ENCODE data around the gene HOXB4.

The HOXB4 gene

DNA sequence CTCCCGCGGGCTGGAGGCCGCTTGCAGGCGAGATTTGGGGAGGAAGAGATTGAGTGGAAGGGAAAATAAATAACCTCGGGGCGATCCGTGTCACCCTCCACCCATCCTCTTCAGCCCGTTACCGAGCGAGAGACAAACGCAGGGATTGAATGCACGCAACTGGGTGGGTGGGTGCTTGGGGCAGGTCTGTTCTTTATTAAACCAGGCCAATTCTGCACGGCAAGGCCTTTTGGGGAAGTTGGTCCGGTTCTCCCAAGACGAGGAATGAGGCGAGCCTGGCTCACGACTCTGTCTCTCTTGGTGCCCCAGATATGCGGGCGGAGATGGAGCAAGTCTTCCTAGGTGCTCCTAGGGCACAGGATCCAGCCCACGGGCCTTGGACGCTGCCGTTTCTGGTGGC is 33.1 kb upstream of the HOXB4 start:
- peak overlapping the region; percentile 85 for H3K4me3 ChIP-seq (ENCODE audit: low read length)
- H2AFZ ChIP-seq (ENCODE audit: low read depth, low read length), result peak overlapping the region; percentile 93
- H3K27ac ChIP-seq (ENCODE audit: low read length), result peak overlapping the region; percentile 60
- H3K9me3 ChIP-seq (ENCODE audit: insufficient read depth, low read length), result no peaks in the 10 kb centered on the region
- 0 out of 2 replicates have a peak, but pooled peaks cover 3% of the 10 kb centered on the region for H3K79me2 ChIP-seq (ENCODE audit: low read length)
- H3K9ac ChIP-seq (ENCODE audit: low read length), result peak overlapping the region; percentile 90
- H3K4me1 ChIP-seq (ENCODE audit: low read length), result peaks cover 9% of the 10 kb centered on the region; the same call in 1 of the 2 replicates
- TF ChIP-seq, protein P1, sequence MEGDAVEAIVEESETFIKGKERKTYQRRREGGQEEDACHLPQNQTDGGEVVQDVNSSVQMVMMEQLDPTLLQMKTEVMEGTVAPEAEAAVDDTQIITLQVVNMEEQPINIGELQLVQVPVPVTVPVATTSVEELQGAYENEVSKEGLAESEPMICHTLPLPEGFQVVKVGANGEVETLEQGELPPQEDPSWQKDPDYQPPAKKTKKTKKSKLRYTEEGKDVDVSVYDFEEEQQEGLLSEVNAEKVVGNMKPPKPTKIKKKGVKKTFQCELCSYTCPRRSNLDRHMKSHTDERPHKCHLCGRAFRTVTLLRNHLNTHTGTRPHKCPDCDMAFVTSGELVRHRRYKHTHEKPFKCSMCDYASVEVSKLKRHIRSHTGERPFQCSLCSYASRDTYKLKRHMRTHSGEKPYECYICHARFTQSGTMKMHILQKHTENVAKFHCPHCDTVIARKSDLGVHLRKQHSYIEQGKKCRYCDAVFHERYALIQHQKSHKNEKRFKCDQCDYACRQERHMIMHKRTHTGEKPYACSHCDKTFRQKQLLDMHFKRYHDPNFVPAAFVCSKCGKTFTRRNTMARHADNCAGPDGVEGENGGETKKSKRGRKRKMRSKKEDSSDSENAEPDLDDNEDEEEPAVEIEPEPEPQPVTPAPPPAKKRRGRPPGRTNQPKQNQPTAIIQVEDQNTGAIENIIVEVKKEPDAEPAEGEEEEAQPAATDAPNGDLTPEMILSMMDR (IDR thresholded peaks at IDR 0.05; ENCODE audit: low read depth, low read length), result no peak
- TF ChIP-seq EZH2phosphoT487 (IDR thresholded peaks at IDR 0.05; ENCODE audit: low read depth), result no peak
- peaks cover 10% of the 10 kb centered on the region for H3K27me3 ChIP-seq (ENCODE audit: low read depth, low read length)
- no peaks in the 10 kb centered on the region for H4K20me1 ChIP-seq (ENCODE audit: insufficient read depth, low read length)
- no peaks in the 10 kb centered on the region for H3K36me3 ChIP-seq (replicated peaks; ENCODE audit: low read depth, low read length)
- peak overlapping the region; percentile 96 for H3K4me2 ChIP-seq (ENCODE audit: low read length)

DNA sequence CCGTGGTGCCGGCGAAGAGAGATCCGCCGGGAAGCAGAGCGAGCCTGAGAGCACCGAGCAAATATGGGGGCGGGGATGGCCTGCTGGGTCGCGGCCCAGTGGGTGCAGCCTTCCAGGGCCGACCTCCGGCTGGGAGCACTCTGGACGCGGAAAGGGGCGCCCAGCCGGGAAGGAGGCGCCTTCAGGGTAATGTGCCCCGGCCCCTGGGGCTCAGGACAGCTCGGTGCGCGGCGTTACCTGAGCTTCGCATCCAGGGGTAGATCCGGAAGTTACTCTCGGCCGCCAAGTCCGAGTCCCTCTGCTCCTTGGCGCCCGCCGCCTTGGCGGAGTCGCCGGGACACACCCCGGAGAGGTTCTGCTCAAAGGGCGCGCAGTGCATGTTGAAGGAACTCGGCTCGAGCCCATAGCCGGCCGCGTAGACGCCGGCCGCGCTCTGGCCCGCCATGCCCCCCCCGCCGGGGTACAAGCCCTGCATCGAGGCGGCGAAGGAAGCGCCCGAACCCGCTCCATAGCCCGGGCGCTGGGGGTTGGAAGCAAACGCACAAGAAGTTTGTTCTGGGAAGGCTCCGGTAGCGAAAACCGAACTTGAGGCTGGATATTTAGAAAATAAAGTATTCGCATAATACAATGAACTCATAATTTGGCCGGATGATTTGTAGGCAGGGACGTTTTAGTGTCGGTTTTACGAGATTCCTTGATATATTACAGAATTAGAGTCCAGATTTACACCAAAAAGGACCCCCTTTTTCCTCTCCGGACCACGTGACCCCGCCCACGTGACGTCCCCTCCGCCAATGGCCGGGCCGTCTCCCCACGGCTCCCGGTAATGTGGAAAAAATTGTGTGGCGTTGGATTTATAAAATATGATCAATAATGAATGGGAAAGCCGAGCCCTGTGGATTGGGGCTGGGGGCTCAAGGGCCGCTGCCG is 32.4 kb upstream of the HOXB4 start, which contains the start of gene HOXB7:
HOXB7 (minus strand) TSS at position 736 of the 930 bp plus-strand sequence; CDS start at position 637, 99 bp downstream.
- H3K4me3 ChIP-seq (ENCODE audit: low read length), result peak within 1 kb of the TSS; percentile 85
- H3K9me3 ChIP-seq (ENCODE audit: insufficient read depth, low read length), result no peaks in the 10 kb centered on the region
- no peaks in the 10 kb centered on the region for H3K36me3 ChIP-seq (replicated peaks; ENCODE audit: low read depth, low read length)
- H3K79me2 ChIP-seq (ENCODE audit: low read length), result 0 out of 2 replicates have a peak, but pooled peaks cover 3% of the 10 kb centered on the region
- H3K27ac ChIP-seq (ENCODE audit: low read length), result peak within 1 kb of the TSS; percentile 60
- TF ChIP-seq, protein P1 (IDR thresholded peaks at IDR 0.05; ENCODE audit: low read depth, low read length), result no peak
- no peak for TF ChIP-seq EZH2phosphoT487 (IDR thresholded peaks at IDR 0.05; ENCODE audit: low read depth)
- H3K27me3 ChIP-seq (ENCODE audit: low read depth, low read length), result peaks cover 5% of the 10 kb centered on the region; the same call in 1 of the 2 replicates
- H2AFZ ChIP-seq (ENCODE audit: low read depth, low read length), result peak within 1 kb of the TSS; percentile 93
- H3K4me2 ChIP-seq (ENCODE audit: low read length), result peak within 1 kb of the TSS; percentile 96
- H3K4me1 ChIP-seq (ENCODE audit: low read length), result peaks cover 9% of the 10 kb centered on the region; the same call in 1 of the 2 replicates
- H4K20me1 ChIP-seq (ENCODE audit: insufficient read depth, low read length), result no peaks in the 10 kb centered on the region
- peak within 1 kb of the TSS; percentile 90 for H3K9ac ChIP-seq (ENCODE audit: low read length)

DNA sequence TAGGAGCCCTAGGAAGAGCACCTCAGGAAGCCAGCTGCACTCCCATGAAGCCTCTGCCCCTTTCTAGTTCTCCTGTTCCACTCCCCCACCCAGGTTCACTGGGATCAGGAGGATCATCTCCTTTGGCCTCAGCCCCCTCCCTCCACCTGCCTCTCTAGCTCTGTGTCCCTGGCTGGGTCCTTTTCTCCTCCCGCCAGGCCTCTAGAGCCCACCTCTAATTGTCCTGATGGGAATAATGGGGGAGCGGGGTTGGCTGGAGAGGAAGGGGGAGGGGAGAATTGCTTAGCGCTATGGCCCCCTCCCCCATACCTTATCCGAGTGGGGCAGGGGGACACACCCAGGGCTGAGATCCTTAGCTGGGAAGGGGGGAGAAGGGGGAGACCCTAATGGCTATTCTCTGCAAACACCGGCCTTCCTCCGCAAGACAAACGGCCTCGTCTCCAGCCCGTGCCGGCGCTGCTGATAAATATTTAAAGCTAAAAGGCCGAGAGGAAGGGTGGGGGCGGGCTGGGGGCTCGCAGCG is 31.7 kb upstream of the HOXB4 start:
- H3K4me3 ChIP-seq (ENCODE audit: low read length), result peak overlapping the region; percentile 85
- H3K36me3 ChIP-seq (replicated peaks; ENCODE audit: low read depth, low read length), result no peaks in the 10 kb centered on the region
- H3K79me2 ChIP-seq (ENCODE audit: low read length), result 0 out of 2 replicates have a peak, but pooled peaks cover 3% of the 10 kb centered on the region
- no peak for TF ChIP-seq EZH2phosphoT487 (IDR thresholded peaks at IDR 0.05; ENCODE audit: low read depth)
- TF ChIP-seq, protein P1 (IDR thresholded peaks at IDR 0.05; ENCODE audit: low read depth, low read length), result no peak
- H3K9ac ChIP-seq (ENCODE audit: low read length), result peak overlapping the region; percentile 90
- H2AFZ ChIP-seq (ENCODE audit: low read depth, low read length), result peak overlapping the region; percentile 93
- H3K9me3 ChIP-seq (ENCODE audit: insufficient read depth, low read length), result no peaks in the 10 kb centered on the region
- peak overlapping the region; percentile 96 for H3K4me2 ChIP-seq (ENCODE audit: low read length)
- H3K27ac ChIP-seq (ENCODE audit: low read length), result no peak overlapping the region
- peaks cover 5% of the 10 kb centered on the region; the same call in 1 of the 2 replicates for H3K27me3 ChIP-seq (ENCODE audit: low read depth, low read length)
- H3K4me1 ChIP-seq (ENCODE audit: low read length), result peaks cover 9% of the 10 kb centered on the region; the same call in 1 of the 2 replicates
- no peaks in the 10 kb centered on the region for H4K20me1 ChIP-seq (ENCODE audit: insufficient read depth, low read length)

GRCh38 chr17:48609033-48609432 is 30.9 kb upstream of the HOXB4 start:
- H3K9ac ChIP-seq (ENCODE audit: low read length), result no peak overlapping the region
- no peak overlapping the region for H3K27ac ChIP-seq (ENCODE audit: low read length)
- no peaks in the 10 kb centered on the region for H4K20me1 ChIP-seq (ENCODE audit: insufficient read depth, low read length)
- no peak for TF ChIP-seq EZH2phosphoT487 (IDR thresholded peaks at IDR 0.05; ENCODE audit: low read depth)
- TF ChIP-seq, protein P1 (IDR thresholded peaks at IDR 0.05; ENCODE audit: low read depth, low read length), result no peak
- 0 out of 2 replicates have a peak, but pooled peaks cover 3% of the 10 kb centered on the region for H3K79me2 ChIP-seq (ENCODE audit: low read length)
- H3K36me3 ChIP-seq (replicated peaks; ENCODE audit: low read depth, low read length), result no peaks in the 10 kb centered on the region
- H3K4me1 ChIP-seq (ENCODE audit: low read length), result peaks cover 16% of the 10 kb centered on the region; the same call in 1 of the 2 replicates
- no peak overlapping the region for H3K4me3 ChIP-seq (ENCODE audit: low read length)
- peaks cover 5% of the 10 kb centered on the region; the same call in 1 of the 2 replicates for H3K27me3 ChIP-seq (ENCODE audit: low read depth, low read length)
- no peak overlapping the region for H3K4me2 ChIP-seq (ENCODE audit: low read length)
- no peak overlapping the region for H2AFZ ChIP-seq (ENCODE audit: low read depth, low read length)
- H3K9me3 ChIP-seq (ENCODE audit: insufficient read depth, low read length), result no peaks in the 10 kb centered on the region
